Activated naive CD4-positive, alpha-beta T cell treated with anti-CD3 and anti-CD28 coated beads, Interleukin-2, amount 50 U/mL, for 24 hours (primary cell): Measurements from ENCODE around the gene SEPTIN5.
"Not testable (repeated sequence)": the region's sequence is repeated elsewhere in the genome, so short reads cannot be mapped to it uniquely, and the experiment has no call there.

Experiments
- H3K27ac Mint-ChIP-seq: one replicate; pipeline ENCODE4 v1.8.0; 2021; ENCODE audit warnings: mild to moderate bottlenecking, mixed read lengths
- H3K27me3 Mint-ChIP-seq: one replicate; pipeline ENCODE4 v1.8.0; 2021; ENCODE audit warnings: mixed read lengths
- H3K36me3 Mint-ChIP-seq: one replicate; pipeline ENCODE4 v1.8.0; 2021; ENCODE audit warnings: mixed read lengths
- H3K4me1 Mint-ChIP-seq: one replicate; pipeline ENCODE4 v1.8.0; 2021; ENCODE audit warnings: mixed read lengths
- H3K4me3 Mint-ChIP-seq: one replicate; pipeline ENCODE4 v1.8.0; 2021; ENCODE audit warnings: mild to moderate bottlenecking, mixed read lengths
- H3K9me3 Mint-ChIP-seq: one replicate; pipeline ENCODE4 v1.8.0; 2021; ENCODE audit warnings: mixed read lengths

The SEPTIN5 gene

GRCh38 chr22:19693981-19694670 lies 20.2 kb upstream of the SEPTIN5 start:
- H3K9me3 Mint-ChIP-seq, result no peaks in the 10 kb centered on the region
- no peaks in the 10 kb centered on the region for H3K36me3 Mint-ChIP-seq
- no peaks in the 10 kb centered on the region for H3K27me3 Mint-ChIP-seq
- no peak overlapping the region for H3K27ac Mint-ChIP-seq
- no peaks in the 10 kb centered on the region for H3K4me1 Mint-ChIP-seq
- H3K4me3 Mint-ChIP-seq, result no peak overlapping the region

DNA sequence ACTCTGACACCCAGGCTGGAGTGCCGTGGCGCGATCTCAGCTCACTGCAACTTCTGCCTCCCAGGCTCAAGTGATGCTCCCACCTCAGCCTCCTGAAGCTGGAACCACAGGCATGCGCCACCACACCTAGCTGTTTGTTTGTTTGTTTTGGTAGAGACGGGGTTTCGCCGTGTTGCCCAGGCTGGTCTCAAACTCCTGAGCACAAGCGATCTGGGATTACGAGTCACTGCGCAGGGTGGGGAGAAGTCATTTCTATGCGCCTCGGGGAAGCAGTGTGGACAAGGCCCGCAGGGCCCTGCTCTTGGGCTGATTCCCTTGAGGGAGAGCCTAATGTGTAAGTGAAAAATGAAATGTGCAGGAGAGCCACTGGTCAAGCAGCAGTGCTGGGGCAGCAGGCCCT lies 19.6 kb upstream of the SEPTIN5 start:
- H3K4me1 Mint-ChIP-seq, result no peaks in the 10 kb centered on the region
- no peak overlapping the region for H3K4me3 Mint-ChIP-seq
- H3K36me3 Mint-ChIP-seq, result no peaks in the 10 kb centered on the region
- H3K9me3 Mint-ChIP-seq, result no peaks in the 10 kb centered on the region
- no peak overlapping the region for H3K27ac Mint-ChIP-seq
- no peaks in the 10 kb centered on the region for H3K27me3 Mint-ChIP-seq

DNA sequence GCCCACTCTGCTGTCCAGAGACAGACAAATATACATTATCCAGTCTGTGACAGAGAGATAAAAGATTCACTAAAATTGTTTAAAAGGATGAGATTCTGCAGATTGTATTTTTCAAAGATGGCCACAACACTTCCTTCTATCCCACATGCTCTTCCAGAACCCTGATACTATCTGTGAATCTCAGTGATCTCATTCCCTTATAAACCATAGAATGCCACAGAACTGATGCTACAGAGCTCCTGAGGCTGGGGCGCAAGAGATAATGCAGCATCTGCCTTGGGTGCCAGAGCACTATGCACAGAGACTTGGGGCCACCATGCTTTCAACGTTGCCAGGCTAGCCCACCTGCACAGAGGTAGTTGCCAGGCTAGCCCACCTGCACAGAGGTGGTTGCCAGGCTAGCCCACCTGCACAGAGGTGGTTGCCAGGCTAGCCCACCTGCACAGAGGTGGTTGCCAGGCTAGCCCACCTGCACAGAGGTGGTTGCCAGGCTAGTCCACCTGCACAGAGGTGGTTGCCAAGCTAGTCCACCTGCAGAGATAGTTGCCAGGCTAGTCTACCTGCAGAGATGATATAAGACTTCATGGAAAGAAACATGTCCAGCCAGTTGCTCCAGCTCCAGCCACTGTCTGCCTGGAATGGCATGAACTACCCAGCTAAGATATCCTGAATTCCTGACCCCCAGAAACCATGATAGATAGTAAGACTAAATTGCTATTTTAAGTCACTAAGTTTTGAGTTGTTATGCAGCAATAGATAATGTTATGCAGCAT lies 17.6 kb upstream of the SEPTIN5 start:
- Mint-ChIP-seq H3K4me1 (no peaks in the 10 kb centered on the region), H3K9me3 (no peaks in the 10 kb centered on the region), H3K27ac (no peak overlapping the region), H3K36me3 (no peaks in the 10 kb centered on the region), H3K27me3 (no peaks in the 10 kb centered on the region), H3K4me3 (no peak overlapping the region)

DNA sequence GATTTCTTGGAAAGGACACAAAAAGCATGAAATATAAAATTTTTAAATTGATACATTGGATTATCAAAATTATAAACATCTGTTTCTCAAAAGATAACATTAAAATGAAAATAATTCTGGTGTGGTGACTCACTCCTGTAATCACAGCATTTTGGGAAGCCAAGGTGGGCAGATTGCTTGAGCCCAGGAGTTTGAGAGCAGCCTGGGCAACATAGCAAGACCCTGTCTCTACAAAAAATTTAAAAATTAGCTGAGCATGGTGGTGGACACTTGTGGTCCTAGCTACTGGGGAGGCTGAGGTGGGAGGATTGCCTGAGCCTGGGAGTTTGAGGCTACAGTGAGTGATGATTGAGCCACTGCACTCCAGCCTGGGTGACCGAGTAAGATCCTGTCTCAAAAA lies 16.4 kb upstream of the SEPTIN5 start:
- H3K27me3 Mint-ChIP-seq, H3K36me3 Mint-ChIP-seq: not testable (repeated sequence)

GRCh38 chr22:19700790-19701419 lies 13.4 kb upstream of the SEPTIN5 start:
- Mint-ChIP-seq H3K27ac (no peak overlapping the region), H3K36me3 (no peaks in the 10 kb centered on the region), H3K27me3 (no peaks in the 10 kb centered on the region), H3K4me1 (no peaks in the 10 kb centered on the region), H3K9me3 (no peaks in the 10 kb centered on the region), H3K4me3 (no peak overlapping the region)

More for the DNA sequence above, 16.4 kb upstream of the SEPTIN5 start:
- not testable (repeated sequence) for H3K4me1 Mint-ChIP-seq, H3K27ac Mint-ChIP-seq, H3K4me3 Mint-ChIP-seq, H3K9me3 Mint-ChIP-seq

- H3K27me3 Mint-ChIP-seq, result no peaks in the 10 kb centered on the region
- no peak overlapping the region for H3K27ac Mint-ChIP-seq
- H3K36me3 Mint-ChIP-seq, result no peaks in the 10 kb centered on the region
- no peaks in the 10 kb centered on the region for H3K4me1 Mint-ChIP-seq
- no peaks in the 10 kb centered on the region for H3K9me3 Mint-ChIP-seq
- H3K4me3 Mint-ChIP-seq, result no peak overlapping the region
Measured at GRCh38 chr22:19701420-19702145, 12.7 kb upstream of the SEPTIN5 start.

DNA sequence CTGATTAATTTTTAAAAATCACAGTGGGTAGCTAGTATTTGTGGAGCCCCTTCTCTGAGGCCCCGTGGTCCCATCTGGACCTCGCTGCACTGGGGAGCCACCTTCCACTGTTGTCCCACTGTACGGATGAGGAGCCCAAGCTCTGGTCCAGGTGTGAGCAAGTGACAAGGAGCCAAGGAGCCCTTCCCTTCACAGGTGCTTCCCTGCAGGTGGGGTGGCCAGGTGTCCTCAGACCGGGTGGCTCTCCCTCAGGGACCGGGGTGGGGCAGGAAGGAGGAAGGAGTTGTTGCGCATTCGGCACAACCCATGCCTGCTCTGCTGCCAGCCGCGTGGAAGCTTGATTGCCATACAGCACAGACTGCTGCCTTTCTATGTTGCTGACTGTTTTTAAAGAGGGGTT lies 10.4 kb upstream of the SEPTIN5 start:
- H3K36me3 Mint-ChIP-seq, result no peaks in the 10 kb centered on the region
- no peak overlapping the region for H3K27ac Mint-ChIP-seq
- no peak overlapping the region for H3K4me3 Mint-ChIP-seq
- H3K9me3 Mint-ChIP-seq, result no peaks in the 10 kb centered on the region
- H3K27me3 Mint-ChIP-seq, result no peaks in the 10 kb centered on the region
- H3K4me1 Mint-ChIP-seq, result no peaks in the 10 kb centered on the region

DNA sequence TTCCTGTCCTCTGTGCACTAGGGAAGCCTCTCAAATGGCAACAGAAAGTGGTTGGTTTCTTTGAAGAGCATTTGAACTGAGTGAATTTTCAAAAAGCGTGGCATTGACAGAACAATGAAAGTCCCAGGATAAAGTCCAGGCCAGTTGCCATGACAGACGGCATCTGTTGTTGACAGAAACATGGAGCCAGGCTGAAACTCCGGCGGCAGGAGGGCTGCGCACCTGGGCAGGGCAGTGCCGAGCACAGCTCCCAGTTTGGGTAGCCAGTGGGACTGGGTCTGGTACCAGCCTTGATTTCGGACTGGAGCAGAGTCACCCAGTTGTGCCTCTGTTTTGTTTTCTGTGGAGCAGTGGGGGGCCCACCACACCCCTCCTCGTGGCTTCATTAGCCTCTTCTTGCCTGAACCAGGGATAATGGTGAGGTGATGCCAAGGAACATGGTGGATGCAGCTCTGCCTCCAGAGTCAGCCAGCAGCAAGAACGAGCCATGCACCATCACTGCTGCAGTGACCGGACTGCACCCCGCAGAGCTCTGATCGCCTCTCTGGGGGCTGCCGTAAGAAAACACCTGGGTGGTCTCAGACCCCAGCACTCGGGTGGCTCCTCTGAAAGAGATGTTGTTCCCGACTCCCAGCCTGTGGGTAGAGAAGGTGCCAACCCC lies 9.8 kb upstream of the SEPTIN5 start:
- Mint-ChIP-seq H3K36me3 (no peaks in the 10 kb centered on the region), H3K4me1 (no peaks in the 10 kb centered on the region), H3K27ac (no peak overlapping the region), H3K4me3 (no peak overlapping the region), H3K27me3 (no peaks in the 10 kb centered on the region), H3K9me3 (no peaks in the 10 kb centered on the region)

- Mint-ChIP-seq H3K27ac (no peak overlapping the region), H3K27me3 (no peaks in the 10 kb centered on the region), H3K4me3 (no peak overlapping the region), H3K36me3 (no peaks in the 10 kb centered on the region), H3K4me1 (no peaks in the 10 kb centered on the region), H3K9me3 (no peaks in the 10 kb centered on the region)
Measured at GRCh38 chr22:19705181-19705934, 8.9 kb upstream of the SEPTIN5 start.

DNA sequence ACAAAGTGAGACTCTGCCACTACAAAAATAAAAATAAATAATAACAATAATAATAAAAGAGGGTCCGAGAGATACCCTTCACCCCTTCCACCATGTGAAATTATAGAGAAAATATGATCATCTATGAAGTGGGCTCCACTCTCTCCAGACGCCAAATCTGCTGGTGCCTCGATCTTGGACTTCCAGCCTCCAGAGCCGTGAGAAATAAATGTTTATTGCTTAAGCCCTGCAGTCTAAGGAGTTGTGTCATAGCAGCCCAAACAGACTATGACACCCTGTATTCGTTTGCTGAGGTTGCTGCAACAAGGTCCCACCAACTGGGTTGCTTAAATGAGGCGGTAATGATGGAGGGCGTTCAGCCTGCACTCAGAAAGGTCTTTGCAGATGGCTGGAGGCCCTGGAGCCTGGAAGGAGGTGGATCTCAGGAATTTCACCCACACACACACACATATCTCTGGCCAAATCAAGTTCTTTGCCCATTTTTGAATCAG lies 7.6 kb upstream of the SEPTIN5 start:
- no peaks in the 10 kb centered on the region for H3K27me3 Mint-ChIP-seq
- H3K4me3 Mint-ChIP-seq, result no peak overlapping the region
- H3K9me3 Mint-ChIP-seq, result no peaks in the 10 kb centered on the region
- no peaks in the 10 kb centered on the region for H3K4me1 Mint-ChIP-seq
- H3K27ac Mint-ChIP-seq, result no peak overlapping the region
- no peaks in the 10 kb centered on the region for H3K36me3 Mint-ChIP-seq

DNA sequence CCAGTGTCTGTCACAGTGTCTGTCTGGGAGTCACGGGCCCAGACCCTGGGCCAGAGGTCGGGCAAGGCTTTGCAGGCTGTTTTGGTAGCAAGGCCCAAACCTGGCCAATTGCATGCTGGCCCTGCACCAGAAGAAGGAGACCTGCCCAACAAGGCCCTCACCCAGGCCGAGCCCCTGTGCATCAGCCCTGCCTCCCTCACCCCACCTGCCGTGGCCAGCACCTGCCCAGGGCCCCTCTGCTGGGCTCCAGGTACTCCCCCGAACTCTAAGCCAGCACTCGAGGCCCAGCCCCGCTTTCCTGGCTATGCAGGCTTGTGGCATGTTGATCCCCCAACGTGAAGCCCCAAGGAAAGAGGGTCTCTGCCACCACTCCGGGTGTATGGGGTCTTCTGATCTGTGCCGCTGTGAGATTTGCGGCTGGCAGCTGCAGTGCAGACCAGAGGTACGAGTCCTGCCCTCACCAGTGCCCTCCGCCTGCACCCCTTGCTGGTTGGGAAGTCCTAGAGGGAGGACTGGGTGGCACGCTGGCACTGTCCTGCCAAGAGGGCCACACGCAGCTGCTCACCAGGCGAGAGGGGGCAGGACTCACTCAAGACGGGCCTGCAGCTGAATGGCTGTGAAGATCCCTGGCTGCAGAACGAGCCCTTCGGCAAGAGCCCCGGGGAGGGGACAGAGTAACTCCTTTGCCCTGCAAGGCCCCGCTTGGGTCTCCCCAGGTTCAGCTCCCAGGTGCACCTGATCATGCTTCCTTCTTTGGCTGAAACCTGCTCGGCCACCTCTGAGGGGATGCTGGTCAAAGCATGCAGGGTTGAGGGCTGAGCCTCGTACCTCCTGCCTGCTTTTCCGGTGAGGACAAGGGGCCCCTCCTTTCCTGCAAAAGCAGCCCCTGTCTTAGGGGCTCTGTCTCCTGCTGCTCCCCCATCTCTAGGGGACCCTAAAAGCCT lies 6.7 kb upstream of the SEPTIN5 start:
- Mint-ChIP-seq H3K9me3 (no peaks in the 10 kb centered on the region), H3K36me3 (no peaks in the 10 kb centered on the region), H3K4me1 (no peaks in the 10 kb centered on the region)

DNA sequence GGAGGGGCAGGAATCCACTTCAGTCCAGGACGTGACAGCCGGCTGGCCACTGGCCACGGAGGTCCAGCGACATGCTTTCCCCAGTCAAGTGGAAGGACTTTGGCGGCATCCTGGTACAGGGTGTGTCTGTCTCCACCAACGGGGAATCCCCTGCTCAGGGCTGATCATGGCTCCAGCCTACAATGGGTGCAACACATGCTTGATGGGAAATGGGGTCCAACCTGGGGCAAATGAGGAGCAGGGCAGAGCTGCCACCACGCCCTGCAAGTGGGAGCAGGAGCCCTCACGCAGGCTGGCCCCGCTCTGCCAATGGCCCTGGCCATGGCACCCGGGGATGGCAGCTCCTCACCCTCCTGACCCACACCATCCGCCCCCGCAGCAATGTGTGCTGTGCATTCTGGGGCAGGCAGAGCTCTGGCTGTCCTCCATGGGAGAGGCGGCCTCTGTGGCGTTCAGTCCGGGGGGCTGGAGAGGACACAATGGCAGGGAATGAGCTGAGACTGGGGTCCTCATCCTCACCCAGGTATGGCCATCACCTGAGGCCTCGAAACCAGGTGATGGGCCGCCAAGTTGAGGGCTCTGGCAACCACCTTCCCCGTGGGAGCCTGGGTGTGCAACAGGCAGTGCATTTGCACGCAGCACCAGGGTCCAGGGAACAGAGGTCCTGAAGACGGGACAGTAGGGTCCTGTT lies 5.8 kb upstream of the SEPTIN5 start:
- Mint-ChIP-seq H3K4me1 (no peaks in the 10 kb centered on the region), H3K27me3 (peaks cover 3% of the 10 kb centered on the region), H3K4me3 (no peak overlapping the region), H3K9me3 (no peaks in the 10 kb centered on the region), H3K27ac (no peak overlapping the region), H3K36me3 (no peaks in the 10 kb centered on the region)

More for the DNA sequence above, 6.7 kb upstream of the SEPTIN5 start:
- Mint-ChIP-seq H3K27me3 (no peaks in the 10 kb centered on the region), H3K27ac (no peak overlapping the region), H3K4me3 (no peak overlapping the region)

- Mint-ChIP-seq H3K9me3 (no peaks in the 10 kb centered on the region), H3K4me3 (no peak overlapping the region), H3K27me3 (peaks cover 4% of the 10 kb centered on the region), H3K36me3 (no peaks in the 10 kb centered on the region), H3K4me1 (no peaks in the 10 kb centered on the region), H3K27ac (no peak overlapping the region)
Measured at GRCh38 chr22:19709063-19709769, 5.1 kb upstream of the SEPTIN5 start.
